ENCODE measurements around the gene TBX1. TPM values are rescaled to one million over a fixed set of nuclear protein-coding genes. Genes with fewer than 3 reads are reported as not detected.

The TBX1 gene
- total RNA-seq = 69.6 and 73.2 TPM in 2 replicates

GRCh38 chr22:19760058-19760950 is at the start of gene TBX1:
TSS of gene TBX1 (plus strand) at chr22:19760778. CDS start at chr22:19760844, 66 bp downstream.
- DNase-seq = peak; percentile 39

- DNase-seq = no peak
Observed at GRCh38 chr22:19713245-19713644, 47.3 kb upstream of the TBX1 start.

- peak; percentile 24 for DNase-seq
Observed at GRCh38 chr22:19713650-19714311, 46.8 kb upstream of the TBX1 start.

- DNase-seq = no peak
Observed at GRCh38 chr22:19714312-19715187, 46.0 kb upstream of the TBX1 start, which contains the start of gene SEPTIN5. TSS of gene SEPTIN5 (plus strand) at chr22:19714503. CDS start at chr22:19714589, 86 bp downstream.

GRCh38 chr22:19715188-19715930 is 45.2 kb upstream of the TBX1 start:
- DNase-seq = no peak

GRCh38 chr22:19716041-19716828 is 44.3 kb upstream of the TBX1 start:
- no peak for DNase-seq

GRCh38 chr22:19716829-19717105 is 43.8 kb upstream of the TBX1 start:
- no peak for DNase-seq

- no peak for DNase-seq
Observed at GRCh38 chr22:19717181-19717580, 43.4 kb upstream of the TBX1 start.

- DNase-seq = peak; percentile 75
Observed at GRCh38 chr22:19717691-19718455, 42.7 kb upstream of the TBX1 start.

- no peak for DNase-seq
Observed at GRCh38 chr22:19718456-19719049, 42.0 kb upstream of the TBX1 start.

GRCh38 chr22:19719050-19719482 is 41.5 kb upstream of the TBX1 start:
- DNase-seq = no peak

GRCh38 chr22:19719488-19720021 is 41.0 kb upstream of the TBX1 start:
- DNase-seq = no peak

- DNase-seq = no peak
Observed at GRCh38 chr22:19720150-19720827, 40.3 kb upstream of the TBX1 start.

- DNase-seq = no peak
Observed at GRCh38 chr22:19720999-19721329, 39.6 kb upstream of the TBX1 start.

- DNase-seq = no peak
Observed at GRCh38 chr22:19721330-19722177, 39.0 kb upstream of the TBX1 start.

- DNase-seq = no peak
Observed at GRCh38 chr22:19722178-19722981, 38.2 kb upstream of the TBX1 start.

GRCh38 chr22:19722982-19723231 is 37.7 kb upstream of the TBX1 start:
- no peak for DNase-seq
